ENCODE results near the gene IKBIP. TPM values are rescaled to one million over a fixed set of nuclear protein-coding genes. Genes with fewer than 3 reads are reported as not detected.
A peak's percentile ranks its signal among the peaks of the same experiment; 100 is the strongest.

IKBIP gene
- total and polyA plus RNA-seq, 9 of the 15 experiments (the other 6 are each of a cell fraction or from before 2014, with no cell fraction given), result 3.3 to 19.5 (median 14.9) TPM

DNA sequence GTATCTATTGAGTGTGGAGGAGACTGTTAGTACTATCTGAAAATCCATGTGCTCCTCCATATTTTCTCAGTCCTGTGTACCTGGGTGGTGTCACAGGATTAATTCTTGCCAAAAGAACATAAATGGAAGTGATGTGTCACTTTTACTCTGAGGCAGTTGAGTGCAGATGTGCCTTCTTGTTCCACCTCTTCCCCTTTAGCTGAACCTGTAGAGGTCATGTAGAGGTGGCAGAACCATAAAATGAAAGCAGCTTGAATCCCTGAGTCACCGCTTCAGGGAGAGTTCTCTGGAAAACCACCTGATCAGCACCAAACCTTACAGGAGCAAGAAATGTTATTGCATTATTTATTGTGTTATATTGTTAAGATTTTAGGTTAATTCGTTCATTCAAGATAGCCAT lies 65.8 kb downstream of the IKBIP start (continued):
- TF ChIP-seq HNRNPLL (IDR thresholded peaks at IDR 0.05; ENCODE audit: low read depth, low read length, poor library complexity, severe bottlenecking) (no peak), EP300 (IDR thresholded peaks at IDR 0.05; ENCODE audit: low read length) (peak; percentile 26; the same call in 1 of the 2 replicates), SETDB1 (IDR thresholded peaks at IDR 0.05; ENCODE audit: low read length) (no peak), ATF4 (CRISPR knock-in tag; IDR thresholded peaks at IDR 0.05) (no peak), OTX1 (CRISPR knock-in tag; IDR thresholded peaks at IDR 0.05) (no peak), FOSL1 (tag; conservative IDR thresholded peaks at IDR 0.05) (no peak), RNF219 (CRISPR knock-in tag; IDR thresholded peaks at IDR 0.05) (no peak), ZNF398 (CRISPR knock-in tag; IDR thresholded peaks at IDR 0.05) (no peak), ZNF274 (IDR thresholded peaks at IDR 0.05; ENCODE audit: borderline replicate concordance, low read depth, low read length) (no peak), NR2C1 (IDR thresholded peaks at IDR 0.05) (peak; percentile 59; the same call in 1 of the 2 replicates), NR2C1 (tag; IDR thresholded peaks at IDR 0.05) (peak; percentile 69)
- TF ChIP-seq, protein P1, sequence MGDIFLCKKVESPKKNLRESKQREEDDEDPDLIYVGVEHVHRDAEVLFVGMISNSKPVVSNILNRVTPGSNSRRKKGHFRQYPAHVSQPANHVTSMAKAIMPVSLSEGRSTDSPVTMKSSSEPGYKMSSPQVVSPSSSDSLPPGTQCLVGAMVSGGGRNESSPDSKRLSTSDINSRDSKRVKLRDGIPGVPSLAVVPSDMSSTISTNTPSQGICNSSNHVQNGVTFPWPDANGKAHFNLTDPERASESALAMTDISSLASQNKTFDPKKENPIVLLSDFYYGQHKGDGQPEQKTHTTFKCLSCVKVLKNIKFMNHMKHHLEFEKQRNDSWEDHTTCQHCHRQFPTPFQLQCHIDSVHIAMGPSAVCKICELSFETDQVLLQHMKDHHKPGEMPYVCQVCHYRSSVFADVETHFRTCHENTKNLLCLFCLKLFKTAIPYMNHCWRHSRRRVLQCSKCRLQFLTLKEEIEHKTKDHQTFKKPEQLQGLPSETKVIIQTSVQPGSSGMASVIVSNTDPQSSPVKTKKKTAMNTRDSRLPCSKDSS (IDR thresholded peaks at IDR 0.05; ENCODE audit: low read depth, partially characterized antibody), result no peak
- TF ChIP-seq, protein P2, sequence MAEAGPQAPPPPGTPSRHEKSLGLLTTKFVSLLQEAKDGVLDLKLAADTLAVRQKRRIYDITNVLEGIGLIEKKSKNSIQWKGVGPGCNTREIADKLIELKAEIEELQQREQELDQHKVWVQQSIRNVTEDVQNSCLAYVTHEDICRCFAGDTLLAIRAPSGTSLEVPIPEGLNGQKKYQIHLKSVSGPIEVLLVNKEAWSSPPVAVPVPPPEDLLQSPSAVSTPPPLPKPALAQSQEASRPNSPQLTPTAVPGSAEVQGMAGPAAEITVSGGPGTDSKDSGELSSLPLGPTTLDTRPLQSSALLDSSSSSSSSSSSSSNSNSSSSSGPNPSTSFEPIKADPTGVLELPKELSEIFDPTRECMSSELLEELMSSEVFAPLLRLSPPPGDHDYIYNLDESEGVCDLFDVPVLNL (CRISPR knock-in tag; IDR thresholded peaks at IDR 0.05; ENCODE audit: low read depth), result no peak
- TF ChIP-seq, protein P3, sequence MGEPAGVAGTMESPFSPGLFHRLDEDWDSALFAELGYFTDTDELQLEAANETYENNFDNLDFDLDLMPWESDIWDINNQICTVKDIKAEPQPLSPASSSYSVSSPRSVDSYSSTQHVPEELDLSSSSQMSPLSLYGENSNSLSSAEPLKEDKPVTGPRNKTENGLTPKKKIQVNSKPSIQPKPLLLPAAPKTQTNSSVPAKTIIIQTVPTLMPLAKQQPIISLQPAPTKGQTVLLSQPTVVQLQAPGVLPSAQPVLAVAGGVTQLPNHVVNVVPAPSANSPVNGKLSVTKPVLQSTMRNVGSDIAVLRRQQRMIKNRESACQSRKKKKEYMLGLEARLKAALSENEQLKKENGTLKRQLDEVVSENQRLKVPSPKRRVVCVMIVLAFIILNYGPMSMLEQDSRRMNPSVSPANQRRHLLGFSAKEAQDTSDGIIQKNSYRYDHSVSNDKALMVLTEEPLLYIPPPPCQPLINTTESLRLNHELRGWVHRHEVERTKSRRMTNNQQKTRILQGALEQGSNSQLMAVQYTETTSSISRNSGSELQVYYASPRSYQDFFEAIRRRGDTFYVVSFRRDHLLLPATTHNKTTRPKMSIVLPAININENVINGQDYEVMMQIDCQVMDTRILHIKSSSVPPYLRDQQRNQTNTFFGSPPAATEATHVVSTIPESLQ (CRISPR knock-in tag; IDR thresholded peaks at IDR 0.05), result no peak
- TF ChIP-seq, protein P4, sequence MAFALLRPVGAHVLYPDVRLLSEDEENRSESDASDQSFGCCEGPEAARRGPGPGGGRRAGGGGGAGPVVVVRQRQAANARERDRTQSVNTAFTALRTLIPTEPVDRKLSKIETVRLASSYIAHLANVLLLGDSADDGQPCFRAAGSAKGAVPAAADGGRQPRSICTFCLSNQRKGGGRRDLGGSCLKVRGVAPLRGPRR (CRISPR knock-in tag; IDR thresholded peaks at IDR 0.05), result no peak

Measured in K562 (cell line).